NCI-H187 treated with DMSO at 0.1 percent for 48 hours (cell line): ENCODE results near the gene RASA2.

Experiments
- DNase-seq: peaks from one replicate; lab custom pipeline; 2025; lab: John Stamatoyannopoulos, UW

The RASA2 gene

GRCh38 chr3:141646760-141647561 is 160.1 kb downstream of the RASA2 start:
- no peak for DNase-seq

- no peak for DNase-seq
These were observed 160.7 kb downstream of the RASA2 start for GRCh38 chr3:141647562-141647915.

GRCh38 chr3:141648055-141648910 is 161.5 kb downstream of the RASA2 start:
- DNase-seq = no peak

- DNase-seq = no peak
These were observed 163.0 kb downstream of the RASA2 start for GRCh38 chr3:141649871-141650270.

GRCh38 chr3:141650783-141651182 is 164.0 kb downstream of the RASA2 start:
- DNase-seq = no peak

GRCh38 chr3:141651409-141651808 is 164.6 kb downstream of the RASA2 start:
- DNase-seq = no peak

GRCh38 chr3:141652349-141652748 is 165.5 kb downstream of the RASA2 start:
- no peak for DNase-seq

GRCh38 chr3:141653847-141654246 is 167.0 kb downstream of the RASA2 start:
- no peak for DNase-seq

- DNase-seq = no peak
These were observed 169.0 kb downstream of the RASA2 start for GRCh38 chr3:141655801-141656200.

GRCh38 chr3:141656771-141657170 is 169.9 kb downstream of the RASA2 start:
- no peak for DNase-seq

- DNase-seq = no peak
These were observed 170.7 kb downstream of the RASA2 start for GRCh38 chr3:141657516-141657915.

GRCh38 chr3:141659821-141660613 is 173.2 kb downstream of the RASA2 start:
- DNase-seq = no peak

GRCh38 chr3:141660614-141660947 is 173.8 kb downstream of the RASA2 start:
- no peak for DNase-seq

GRCh38 chr3:141661229-141662196 is 174.7 kb downstream of the RASA2 start:
- DNase-seq = no peak

GRCh38 chr3:141663993-141664392 is 177.2 kb downstream of the RASA2 start:
- DNase-seq = no peak
